GM21381 (cell line): Measurements from ENCODE around the gene KIF5C.

Experiments used
- ATAC-seq: cut with Tn5 transposase; IDR thresholded peaks from one replicate; pipeline ENCODE4 v1.9.1; 2021; ENCODE audit warnings: mild to moderate bottlenecking, moderate library complexity; ENCODE audit not compliant: unreplicated experiment

KIF5C gene

DNA sequence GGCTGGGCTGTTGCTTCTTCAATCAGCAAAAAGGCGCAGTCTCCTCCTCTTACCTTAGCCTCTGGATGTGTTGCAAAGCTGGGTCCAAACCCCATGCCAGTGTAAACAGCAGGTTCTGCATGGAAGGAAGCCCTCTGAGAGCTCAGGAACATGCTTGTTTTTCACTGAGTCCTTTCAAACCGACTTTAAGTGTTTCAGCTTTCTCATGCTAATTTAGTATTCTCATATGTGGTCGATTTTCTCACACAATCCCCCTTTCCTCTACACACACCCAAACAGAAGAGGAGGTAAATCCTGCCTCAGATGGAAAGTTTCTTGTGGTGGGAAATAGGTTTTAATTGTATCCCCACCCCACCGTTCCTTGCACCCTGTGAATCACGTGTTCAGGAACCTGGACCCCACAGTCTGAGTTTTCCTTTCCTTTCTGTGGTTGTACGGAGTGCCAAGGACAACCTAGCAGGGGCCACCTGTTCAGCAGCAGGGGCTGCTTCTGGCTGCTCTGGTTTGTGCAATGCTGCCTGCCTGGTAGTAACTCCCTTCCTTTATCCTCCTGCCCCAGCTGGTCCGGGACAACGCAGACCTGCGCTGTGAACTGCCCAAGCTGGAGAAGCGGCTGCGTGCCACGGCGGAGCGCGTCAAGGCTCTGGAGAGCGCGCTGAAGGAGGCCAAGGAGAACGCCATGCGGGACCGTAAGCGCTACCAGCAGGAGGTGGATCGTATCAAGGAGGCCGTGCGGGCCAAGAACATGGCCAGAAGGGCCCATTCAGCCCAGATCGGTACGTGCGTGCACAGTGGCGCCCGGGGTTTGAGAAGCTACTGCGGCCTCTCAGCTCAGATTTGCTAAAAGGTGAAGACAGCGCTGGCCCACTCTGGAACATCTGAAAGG, 134.8 kb downstream of the KIF5C start:
- no peak for ATAC-seq

DNA sequence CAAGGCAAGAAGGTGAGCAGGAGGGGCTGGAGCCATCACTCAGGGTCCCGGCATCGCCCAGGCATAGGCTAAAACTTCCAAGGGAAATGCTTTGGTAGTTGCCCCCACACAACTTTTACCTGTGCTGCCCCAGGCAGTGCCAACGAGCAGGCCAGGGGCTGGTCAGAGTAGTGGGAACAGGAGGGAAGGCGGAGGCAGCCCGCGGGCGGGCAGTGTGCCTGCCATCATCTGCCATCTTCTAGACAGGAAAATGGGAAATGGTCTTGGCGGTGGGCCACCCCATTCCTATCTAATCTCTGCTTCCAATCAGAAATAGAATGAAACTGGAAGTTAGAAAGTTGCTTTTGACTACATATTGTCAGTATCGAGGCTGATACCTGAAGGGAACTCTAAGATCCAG, 137.5 kb downstream of the KIF5C start:
- ATAC-seq = no peak

DNA sequence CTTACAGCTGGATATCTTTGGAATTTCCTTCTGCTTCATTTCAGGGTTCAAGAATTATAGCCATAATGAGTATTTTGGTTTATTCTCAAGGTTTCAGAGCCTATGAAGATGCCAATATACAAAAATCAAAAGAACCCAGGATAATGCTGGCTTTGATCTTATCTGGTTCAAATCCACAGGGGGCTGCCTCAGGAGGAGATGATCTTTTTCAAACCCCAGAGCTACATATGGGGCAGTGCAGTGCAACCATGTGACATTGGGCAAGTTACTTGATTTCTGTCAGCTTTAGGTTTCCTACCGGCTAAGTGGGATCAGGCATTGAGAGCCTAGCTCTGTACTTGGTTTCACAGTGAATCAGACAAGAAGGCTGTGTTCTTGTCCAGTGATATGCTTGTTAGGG, 140.5 kb downstream of the KIF5C start:
- no peak for ATAC-seq

DNA sequence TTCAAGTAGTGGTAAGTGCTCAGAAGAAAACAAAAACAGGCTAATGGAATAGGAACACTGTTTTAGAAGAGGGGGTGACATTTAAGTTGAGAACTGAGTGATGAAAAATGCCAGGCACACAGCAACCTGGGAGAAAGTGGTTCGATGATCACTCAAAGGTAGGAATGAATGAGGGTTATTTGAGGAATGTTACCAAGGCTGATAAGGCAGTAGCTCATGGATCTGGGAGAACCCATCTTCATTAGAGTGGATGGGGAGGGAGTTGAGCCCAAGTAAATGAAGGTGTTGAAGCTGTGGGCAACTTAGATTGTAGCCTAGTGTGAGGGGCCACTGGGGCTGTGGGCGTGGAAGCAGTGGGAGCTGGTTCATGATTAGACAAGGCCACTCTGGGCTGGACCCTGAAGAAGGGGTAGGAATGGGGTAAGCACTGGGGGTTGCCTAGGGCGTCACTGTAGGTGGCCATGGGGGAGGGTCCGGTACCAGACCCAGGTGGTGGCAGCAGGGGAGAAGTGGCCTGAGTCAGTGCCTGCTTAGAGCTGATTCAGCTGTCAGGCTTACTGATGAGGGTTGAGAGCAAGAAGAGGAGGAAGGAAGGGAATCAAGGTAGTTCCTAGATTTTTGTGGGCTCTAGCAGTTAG, 141.0 kb downstream of the KIF5C start:
- no peak for ATAC-seq

DNA sequence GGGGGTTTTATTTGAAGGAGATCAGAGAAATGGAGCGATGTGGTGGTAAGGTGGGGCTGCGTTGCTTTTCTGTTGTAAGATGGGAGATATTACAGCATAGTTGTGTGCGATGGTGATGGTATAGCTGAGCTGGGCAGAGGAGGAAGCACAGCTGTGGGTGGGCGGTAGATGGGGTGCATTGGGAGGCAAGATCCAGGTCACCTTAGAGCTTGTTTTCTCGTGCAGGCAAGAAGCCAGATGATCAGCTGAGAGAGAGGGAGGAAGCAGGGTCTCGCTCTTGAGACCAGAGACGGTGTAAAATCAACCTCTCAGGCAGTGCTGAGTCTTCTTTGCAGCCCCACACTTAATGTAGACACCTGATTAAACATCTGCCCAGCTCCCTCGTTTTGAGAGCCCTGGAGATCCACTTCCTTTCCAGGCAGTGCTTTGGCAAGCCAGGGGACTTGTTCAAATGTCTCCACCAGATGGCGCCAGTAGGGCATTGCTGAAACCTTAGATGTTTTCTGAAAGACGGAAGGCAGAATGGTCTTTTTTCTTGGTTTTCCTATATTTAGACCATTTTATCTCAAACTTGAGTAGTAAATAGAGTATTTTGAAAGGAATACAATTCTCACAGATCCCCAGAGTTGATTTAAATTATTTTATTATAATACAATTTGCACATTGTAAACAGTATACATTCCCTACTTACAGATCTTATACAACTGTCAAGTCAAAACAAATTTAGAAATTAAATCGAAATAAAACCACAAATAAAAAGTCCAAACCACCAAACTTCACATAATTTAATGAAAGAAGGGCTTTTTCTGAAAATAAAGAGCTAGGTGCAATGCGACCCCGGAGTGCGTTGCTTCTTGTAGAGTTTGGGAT, 142.3 kb downstream of the KIF5C start:
- ATAC-seq = peak; percentile 31

DNA sequence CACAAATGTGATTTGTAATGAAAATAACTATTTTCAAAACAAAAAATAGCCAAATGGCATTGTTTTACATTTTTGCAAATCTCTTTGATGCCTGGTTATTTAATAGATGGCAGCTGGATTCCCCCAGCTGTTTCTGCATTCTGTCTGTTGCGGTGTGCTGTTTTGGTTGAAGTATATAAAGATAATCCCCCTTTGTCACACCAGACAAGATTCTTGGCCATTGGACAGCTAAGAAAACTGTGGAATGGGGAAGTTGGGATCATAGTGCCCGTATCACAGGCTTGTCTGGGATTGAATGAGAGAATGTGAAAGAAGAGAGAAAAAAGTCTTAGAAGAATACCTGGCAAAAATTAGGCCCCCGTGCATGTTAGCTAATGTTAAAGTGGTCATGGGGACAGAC, 144.0 kb downstream of the KIF5C start:
- ATAC-seq = no peak

DNA sequence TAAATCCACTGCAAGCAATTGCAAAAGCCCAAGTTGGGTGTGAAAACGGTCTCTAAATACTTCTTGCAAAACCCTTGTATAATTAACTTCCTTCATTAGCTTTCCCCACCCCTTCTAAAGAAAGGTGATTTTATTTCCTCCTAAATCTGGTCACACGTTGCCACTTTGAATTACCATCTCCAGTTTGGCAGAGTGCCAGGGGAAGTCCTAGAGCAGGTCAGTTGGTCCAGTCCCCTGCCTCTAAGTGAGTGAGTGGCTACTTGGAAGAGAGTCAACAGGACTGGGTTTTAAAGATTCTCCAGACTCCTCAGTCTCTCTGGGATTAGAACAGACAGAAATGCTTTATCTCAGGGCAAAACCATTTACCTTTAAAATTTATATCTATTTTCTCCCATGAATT, 144.7 kb downstream of the KIF5C start:
- no peak for ATAC-seq

DNA sequence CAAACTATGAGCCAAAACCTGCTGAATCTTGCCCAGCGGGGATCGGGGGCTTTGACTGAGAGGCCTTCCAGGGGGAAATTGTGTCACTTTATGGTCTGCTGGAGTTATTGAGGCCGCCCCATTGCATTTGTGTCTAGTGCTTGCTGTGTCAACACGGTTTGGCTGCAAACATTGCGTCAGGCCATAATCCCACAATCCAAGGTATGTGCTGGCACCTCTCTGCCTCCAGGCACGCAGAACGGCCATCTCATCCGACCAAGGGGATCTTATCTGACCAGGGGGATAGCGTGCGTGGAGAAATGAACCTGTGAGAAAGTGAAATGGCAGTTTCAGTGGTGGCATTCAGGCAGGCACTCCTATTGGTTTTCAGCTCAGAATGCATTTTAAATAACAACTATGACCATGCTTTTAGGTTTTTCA, 145.4 kb downstream of the KIF5C start:
- peak; percentile 9 for ATAC-seq

DNA sequence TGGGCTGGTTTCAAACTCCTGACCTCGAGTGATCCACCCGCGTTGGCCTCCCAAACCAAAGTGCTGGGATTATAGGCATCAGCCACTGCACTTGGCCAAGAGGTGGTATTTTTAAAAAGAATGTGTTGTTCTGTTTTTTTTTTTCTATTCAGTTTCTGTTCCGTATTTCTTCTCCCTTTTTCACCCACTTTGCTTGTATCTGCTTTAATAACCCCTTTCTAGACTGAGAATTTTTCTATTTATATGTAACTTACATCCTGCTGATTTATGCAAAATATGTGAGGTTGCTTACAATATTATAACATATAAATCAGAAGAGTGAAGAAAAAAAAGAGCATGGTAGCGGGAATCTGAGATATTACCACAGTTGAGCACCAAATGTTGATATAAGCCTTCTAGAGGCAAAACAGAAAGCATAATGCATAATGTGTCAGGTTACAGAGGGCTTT, 146.3 kb downstream of the KIF5C start:
- peak; percentile 70 for ATAC-seq

DNA sequence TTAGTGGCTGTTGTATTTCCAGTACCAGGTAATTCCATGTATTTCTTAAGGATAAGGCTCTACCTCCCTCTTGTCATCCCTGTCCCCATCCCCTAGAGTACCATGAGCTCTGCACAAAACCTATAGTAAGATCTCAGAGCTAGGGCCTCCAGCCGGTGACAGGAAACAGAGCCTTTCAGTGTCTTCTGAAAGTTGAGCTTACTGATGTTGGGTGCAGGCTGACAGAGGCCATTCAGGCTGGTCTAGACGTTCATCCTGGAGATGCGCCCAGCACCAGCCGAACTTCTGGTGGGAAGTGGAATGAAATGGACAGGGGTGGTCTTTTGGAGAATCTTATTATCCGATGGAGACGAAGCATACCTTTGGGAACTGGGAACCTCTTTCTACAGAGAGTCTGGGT, 146.7 kb downstream of the KIF5C start:
- peak; percentile 74 for ATAC-seq

DNA sequence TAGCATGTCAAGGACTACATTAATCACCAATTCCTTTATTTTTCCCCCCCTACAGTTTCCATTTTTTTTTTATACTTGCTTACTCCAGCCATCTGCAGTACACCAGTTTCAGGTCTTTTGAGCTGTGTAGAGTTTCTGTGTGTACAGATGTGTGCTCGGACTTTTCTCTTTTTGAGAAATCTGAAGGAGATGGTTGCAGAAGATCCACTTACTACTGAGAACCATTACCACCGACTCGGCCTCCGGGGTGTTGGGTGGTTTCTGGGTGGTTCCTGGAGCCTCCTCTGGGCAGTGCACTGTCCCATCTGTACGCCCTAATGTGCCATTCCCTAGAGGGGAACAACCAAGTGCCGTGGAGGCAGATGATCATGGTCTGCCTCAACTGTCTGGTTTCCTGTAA, 148.1 kb downstream of the KIF5C start:
- no peak for ATAC-seq

DNA sequence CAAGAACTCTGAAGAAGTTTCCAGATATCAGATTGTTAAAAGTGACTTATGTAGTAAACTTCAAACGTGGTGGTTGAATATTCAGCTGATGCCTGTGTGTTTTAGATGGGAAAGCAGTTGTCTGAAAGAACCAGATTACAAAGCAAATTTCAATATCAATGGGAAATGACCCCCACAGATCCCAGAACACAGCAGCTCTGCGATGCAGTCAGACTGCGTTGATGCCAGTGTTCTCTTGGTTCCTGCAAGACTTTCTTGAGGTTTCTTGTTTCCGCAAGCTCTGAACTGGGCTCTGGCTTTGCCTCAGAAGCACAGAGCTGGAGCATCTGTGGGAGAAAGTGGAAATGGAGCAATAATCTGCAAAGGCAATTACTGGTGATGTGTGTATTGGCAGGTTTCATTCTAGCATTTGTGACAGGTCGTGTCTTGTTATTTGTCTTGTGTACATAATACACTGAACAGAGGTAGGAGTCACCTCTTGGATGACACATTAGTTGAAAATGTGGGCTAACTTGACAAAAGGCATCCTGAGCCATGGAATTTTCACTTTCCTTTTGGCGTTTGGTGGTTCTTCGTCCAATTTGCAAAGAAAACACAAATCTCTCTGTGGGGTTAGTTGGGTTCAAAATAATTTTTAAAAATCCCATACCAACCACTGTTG, 152.7 kb downstream of the KIF5C start:
- ATAC-seq = no peak

DNA sequence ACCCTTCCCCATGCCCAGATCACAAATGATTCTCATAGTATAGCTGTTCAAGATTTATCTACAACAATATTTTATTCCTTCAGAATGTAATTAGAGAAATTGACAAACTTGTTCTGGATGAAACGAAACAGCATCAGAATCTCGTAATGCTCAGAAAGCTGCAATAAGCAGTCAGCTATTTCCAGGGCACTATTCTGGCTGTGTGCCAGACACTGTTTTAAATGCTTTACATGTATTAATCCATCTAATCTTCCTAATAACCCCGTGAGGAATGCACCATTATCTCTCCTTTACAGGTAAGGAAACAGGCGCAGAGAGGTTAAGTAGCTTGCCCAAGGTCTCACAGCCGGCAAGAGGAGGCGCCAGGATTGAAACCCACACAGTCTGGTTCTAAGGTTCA, 153.3 kb downstream of the KIF5C start:
- no peak for ATAC-seq

DNA sequence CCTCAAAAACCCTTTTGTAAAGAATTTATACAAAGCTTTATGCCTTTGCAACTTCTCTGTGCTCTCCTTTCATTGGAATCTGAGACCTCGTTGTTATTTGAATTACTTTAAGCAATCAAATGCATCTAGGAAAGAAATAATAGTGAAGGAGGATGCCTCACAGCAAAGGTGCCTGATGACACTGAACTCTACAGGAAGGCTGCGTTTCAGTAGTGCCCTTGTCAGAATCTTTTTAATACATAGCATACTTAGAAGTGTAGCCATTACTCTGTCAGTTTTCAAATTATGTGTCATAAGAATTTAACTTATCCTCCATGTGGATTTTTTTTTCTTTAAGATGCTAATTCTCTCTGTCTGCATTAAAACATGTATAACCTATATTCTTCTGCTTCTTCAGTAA, 153.9 kb downstream of the KIF5C start:
- no peak for ATAC-seq

DNA sequence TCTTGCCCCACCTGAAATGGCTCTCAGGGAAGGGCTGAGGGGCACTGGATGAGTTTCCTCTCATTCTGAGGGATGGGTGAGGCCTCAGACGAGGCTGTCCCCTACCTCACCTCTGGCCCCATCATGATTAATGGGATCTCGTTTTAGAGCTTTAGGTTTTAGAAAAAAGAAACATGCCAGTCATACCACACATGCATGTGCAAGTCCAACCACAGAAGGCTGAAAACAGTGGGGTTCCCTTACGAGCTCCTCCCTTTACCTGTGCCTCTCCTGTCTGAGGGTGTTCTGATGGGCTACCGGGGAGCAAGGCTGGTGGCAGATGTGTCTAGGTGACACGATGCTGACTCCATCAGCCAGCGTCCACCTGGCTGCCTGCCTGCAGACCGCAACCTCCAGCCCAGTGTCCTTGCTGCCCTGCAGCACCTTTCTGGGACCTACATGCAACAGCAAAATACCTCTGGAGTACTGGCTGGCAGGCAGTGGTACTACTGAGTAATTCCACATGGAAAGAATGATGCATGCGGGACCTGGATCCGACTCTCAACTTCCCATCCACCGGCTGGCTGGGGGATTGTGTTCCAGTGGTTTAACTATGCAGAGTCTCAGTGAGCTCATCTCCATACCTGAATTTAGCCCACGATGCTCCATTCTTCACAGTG, 154.4 kb downstream of the KIF5C start:
- ATAC-seq = no peak

DNA sequence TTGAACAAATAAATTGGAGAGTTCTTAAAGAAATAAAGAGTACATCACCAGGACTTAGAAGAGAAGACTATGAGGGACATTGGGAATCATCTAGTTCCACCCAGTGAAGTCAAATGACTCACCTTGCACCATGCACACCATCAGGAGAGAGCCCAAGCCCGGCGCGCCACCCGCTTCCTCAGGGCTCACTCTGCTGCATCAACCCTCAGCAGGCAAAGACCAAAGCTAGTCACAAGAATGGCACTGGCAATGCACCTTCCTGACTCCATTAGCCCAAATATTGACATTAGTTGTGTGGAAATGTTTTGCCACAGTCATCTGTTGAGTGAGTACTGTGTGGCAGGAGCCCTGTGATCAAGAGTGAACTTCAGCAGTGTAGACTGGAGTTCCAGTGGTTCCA, 156.4 kb downstream of the KIF5C start:
- no peak for ATAC-seq

DNA sequence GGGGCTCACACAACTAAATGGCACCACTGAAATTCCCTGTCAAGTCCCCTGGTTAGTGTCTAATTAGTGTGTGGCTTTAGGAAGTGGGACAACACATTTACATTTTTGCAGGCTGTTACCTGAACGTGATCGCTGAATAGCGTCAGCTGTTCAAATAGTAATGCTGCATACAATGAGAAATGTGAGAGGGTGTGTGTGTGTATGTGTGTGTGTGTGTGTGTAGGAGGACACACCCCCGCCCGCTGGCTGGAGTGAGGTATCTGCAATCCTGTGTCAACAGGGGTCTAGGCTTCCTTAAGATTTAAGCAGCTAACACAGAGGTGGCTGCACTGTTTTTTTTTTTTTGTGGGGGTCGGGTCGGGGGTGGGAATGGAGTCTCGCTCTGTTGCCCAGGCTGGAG, 158.7 kb downstream of the KIF5C start:
- ATAC-seq = no peak

DNA sequence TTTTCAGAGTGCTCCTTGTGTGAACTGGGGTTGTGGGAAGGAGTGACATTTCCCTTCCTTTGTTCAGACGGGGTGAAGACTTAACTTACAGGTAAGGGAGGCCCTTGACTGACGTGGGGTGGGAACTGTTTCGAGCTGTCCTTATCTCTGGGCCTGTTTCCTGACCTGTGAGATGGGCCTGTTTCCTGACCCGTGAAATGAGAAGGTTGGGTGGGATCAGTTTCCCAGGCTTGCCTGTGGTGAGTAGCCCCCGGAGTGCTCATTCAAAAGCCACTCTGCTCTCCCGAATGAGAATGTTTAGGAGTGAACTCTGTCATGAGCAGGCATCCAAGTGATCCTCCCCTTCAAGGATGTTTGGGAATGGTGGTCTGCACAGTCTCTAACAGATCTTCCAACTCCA, 159.4 kb downstream of the KIF5C start:
- no peak for ATAC-seq

DNA sequence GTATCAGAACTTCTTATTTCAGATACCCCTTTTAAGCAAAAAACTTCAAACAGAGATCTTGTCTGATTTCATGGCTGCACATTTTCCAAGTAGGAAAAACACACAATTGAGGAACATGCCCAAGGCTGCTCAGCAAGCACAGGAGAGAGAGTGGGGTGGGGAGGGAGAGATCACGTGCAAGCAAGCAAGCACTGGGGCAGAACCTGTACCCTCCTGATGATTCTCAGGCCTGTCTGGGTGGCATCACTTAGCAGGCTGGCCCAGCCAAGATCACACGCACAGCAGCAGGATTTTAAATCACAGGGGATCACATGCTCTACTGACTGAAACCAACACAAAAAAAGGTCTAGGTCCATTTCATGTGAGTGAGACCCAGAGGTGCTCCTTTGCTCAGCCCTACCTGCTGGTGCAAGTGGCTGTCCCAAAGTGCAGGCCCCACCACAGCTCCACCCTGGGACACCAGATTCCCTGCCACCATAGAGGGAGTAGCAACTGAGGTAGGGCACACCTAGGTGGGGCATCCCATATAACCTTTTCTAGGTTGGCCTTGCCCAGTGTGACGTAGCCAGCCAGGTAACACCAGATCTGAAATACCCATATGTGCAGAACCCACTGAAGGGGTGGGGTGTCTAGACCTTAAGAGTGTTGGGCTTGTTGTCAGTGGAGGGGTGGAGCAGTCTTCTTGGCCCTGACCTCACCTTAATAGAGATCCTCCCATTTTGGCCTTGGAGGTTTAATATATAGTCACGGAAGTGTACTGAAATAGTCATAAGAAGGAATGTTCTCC, 161.7 kb downstream of the KIF5C start:
- ATAC-seq = no peak

DNA sequence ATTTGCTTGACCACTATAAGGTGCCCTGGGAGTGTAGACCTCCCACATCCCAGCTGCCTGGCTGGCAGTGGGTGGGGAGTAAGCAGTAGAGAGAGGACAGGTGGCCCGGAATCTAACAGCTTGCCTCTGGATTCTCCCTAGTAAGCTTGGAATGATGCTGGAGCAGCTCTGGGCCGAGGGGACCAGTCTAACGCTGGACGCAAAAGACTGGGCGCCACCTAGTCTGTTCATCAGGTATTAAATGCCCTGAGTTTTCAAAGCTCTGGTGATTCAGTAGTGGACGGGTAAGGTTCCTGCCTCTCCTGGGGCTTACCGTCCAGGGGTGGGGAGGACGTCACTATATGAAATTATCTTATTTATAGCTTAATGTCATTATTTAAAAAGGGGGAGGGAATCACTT, 162.8 kb downstream of the KIF5C start:
- ATAC-seq = no peak
